K562 (cell line): ENCODE data around the gene RPLP2. TPM values are rescaled to one million over a fixed set of nuclear protein-coding genes. Genes with fewer than 3 reads are reported as not detected.

Experiments used
- ATF1 ChIP-seq, 2 experiments: fragments of 450-650 bp in 1 of 2; IDR thresholded peaks; 2 replicates each; pipeline ENCODE4 v1.6.1; 2016; ENCODE audit warnings: missing compliant biosample characterization in 1 of 2, missing genetic modification characterization in 1 of 2
- HDAC2 ChIP-seq: fragments of 450-650 bp; IDR thresholded peaks from 2 replicates; pipeline ENCODE4 v1.6.1; 2016; ENCODE audit warnings: mild to moderate bottlenecking
- HMG20B ChIP-seq: fragments of 250-450 bp; sonication (Bioruptor Pico); IDR thresholded peaks from 2 replicates; pipeline ENCODE4 v1.5.0; 2021; ENCODE audit warnings: mild to moderate bottlenecking
- HNRNPL ChIP-seq: fragments of 200-400 bp; formaldehyde crosslinking; IDR thresholded peaks from 2 replicates; pipeline ENCODE4 v1.6.1; 2017; ENCODE audit warnings: low read depth, mild to moderate bottlenecking, low read length
- KLF10 ChIP-seq: fragments of 250-450 bp; sonication (Bioruptor Pico); IDR thresholded peaks from 2 replicates; pipeline ENCODE4 v1.6.1; 2021; ENCODE audit warnings: matching md5 sums
- MED1 ChIP-seq: sonication (generic); formaldehyde crosslinking; IDR thresholded peaks from 2 replicates; pipeline ENCODE4 v1.8.1; 2023; ENCODE audit warnings: missing genetic modification reagents, borderline replicate concordance
- MLLT1 ChIP-seq, 2 experiments: fragments of 450-650 bp; IDR thresholded peaks; 2 replicates each; pipeline ENCODE4 v1.6.1; 2016
- NCOA6 ChIP-seq: fragments of 450-650 bp; IDR thresholded peaks from 2 replicates; pipeline ENCODE4 v1.6.1; 2017; ENCODE audit warnings: mild to moderate bottlenecking
- NR2C1 ChIP-seq, 2 experiments: fragments of 450-650 bp; IDR thresholded peaks; 2 replicates each; pipeline ENCODE4 v1.6.1; 2017; ENCODE audit warnings: mild to moderate bottlenecking in 2 of 2, antibody characterized with exemption in 1 of 2, inconsistent platforms in 1 of 2, missing compliant biosample characterization in 1 of 2, missing genetic modification characterization in 1 of 2
- PHTF2 ChIP-seq: fragments of 250-450 bp; sonication (Bioruptor Pico); IDR thresholded peaks from 2 replicates; pipeline ENCODE4 v1.5.0; 2021; ENCODE audit warnings: mild to moderate bottlenecking
- POLR2A ChIP-seq: fragments of 450-650 bp; conservative IDR thresholded peaks from 2 replicates; pipeline ENCODE4 v1.6.1; 2016
- PTTG1 ChIP-seq: fragments of 450-650 bp; IDR thresholded peaks from 2 replicates; pipeline ENCODE4 v1.6.1; 2016; ENCODE audit warnings: low read depth, mild to moderate bottlenecking, missing genetic modification characterization, missing compliant biosample characterization
- RERE ChIP-seq: sonication (generic); formaldehyde crosslinking; IDR thresholded peaks from 2 replicates; pipeline ENCODE4 v1.8.0; 2023; ENCODE audit warnings: missing genetic modification reagents, mild to moderate bottlenecking, borderline replicate concordance
- SAFB2 ChIP-seq: fragments of 200-400 bp; formaldehyde crosslinking; IDR thresholded peaks from 2 replicates; pipeline ENCODE4 v1.6.1; 2018; ENCODE audit warnings: borderline replicate concordance, low read length, low read depth, moderate library complexity; ENCODE audit not compliant: severe bottlenecking
- SIX5 ChIP-seq, 2 experiments: IDR thresholded peaks; 2 replicates each; pipeline ENCODE4 v1.6.1; 2011; ENCODE audit warnings: low read length in 2 of 2, borderline replicate concordance in 1 of 2, low read depth in 1 of 2, mild to moderate bottlenecking in 1 of 2, moderate library complexity in 1 of 2; ENCODE audit not compliant: insufficient read depth in 1 of 2
- SNIP1 ChIP-seq: fragments of 450-650 bp; IDR thresholded peaks from 2 replicates; pipeline ENCODE4 v1.7.1; 2017; ENCODE audit warnings: low read depth, mild to moderate bottlenecking
- SRSF3 ChIP-seq: fragments of 200-400 bp; formaldehyde crosslinking; IDR thresholded peaks from 2 replicates; pipeline ENCODE4 v1.6.1; 2016; ENCODE audit warnings: mild to moderate bottlenecking, low read length, moderate library complexity; ENCODE audit not compliant: insufficient read depth
- TCF15 ChIP-seq: fragments of 250-450 bp; sonication (Bioruptor Pico); IDR thresholded peaks from 2 replicates; pipeline ENCODE4 v1.8.0; 2022; ENCODE audit warnings: moderate library complexity, mild to moderate bottlenecking, inconsistent platforms
- ZNF316 ChIP-seq: fragments of 450-650 bp; IDR thresholded peaks from 2 replicates; pipeline ENCODE4 v1.6.1; 2016
- ZNF561 ChIP-seq: fragments of 450-650 bp; formaldehyde crosslinking; conservative IDR thresholded peaks from 2 replicates; pipeline ENCODE4 v1.4.0; 2020; ENCODE audit warnings: mild to moderate bottlenecking, moderate library complexity
- ZNF584 ChIP-seq: fragments of 200-800 bp; sonication (Bioruptor generic); IDR thresholded peaks from 2 replicates; pipeline ENCODE4 v1.6.1; 2016; ENCODE audit warnings: low read depth, mild to moderate bottlenecking, missing genetic modification characterization, missing compliant biosample characterization
- ZSCAN32 ChIP-seq: fragments of 450-650 bp; formaldehyde crosslinking; IDR thresholded peaks from 2 replicates; pipeline ENCODE4 v1.4.0; 2020; ENCODE audit warnings: mild to moderate bottlenecking, moderate library complexity
- polyA plus RNA-seq, 8 experiments: library from polyadenylated mRNA; depleted of rRNA in 4 of 8; stranded (reverse) in 5 of 8; unstranded in 3 of 8; fragments of >200 nt; fragmentation: Nextera tagmentation in 2 of 8; fragmentation: Illumina TruSeq in 1 of 8; extraction: Ambion mirVana in 2 of 8; extraction: Trizol in 1 of 8; gene quantifications; 2 replicates each; pipeline versions ENCODE4 v1.2.1 to v1.2.3, GENCODE V29; 2011 to 2014; ENCODE audit warnings: inconsistent platforms in 1 of 8, missing spikeins in 1 of 8
- total RNA-seq, 7 experiments: library from RNA; depleted of rRNA in 6 of 7; stranded (reverse); fragments of >200 nt in 6 of 7; fragmentation: Illumina TruSeq in 2 of 7; extraction: Trizol in 2 of 7; gene quantifications; 2 replicates each; pipeline versions ENCODE4 v1.2.1 to v1.2.3, GENCODE V29; 2011 to 2021; ENCODE audit warnings: low replicate concordance in 1 of 7

Gene RPLP2
- total and polyA plus RNA-seq, 9 of the 15 experiments (the other 6 are each of a cell fraction or from before 2014, with no cell fraction given): 528 to 3,807 (median 1,633) TPM

GRCh38 chr11:810040-810567, 337 bp downstream of the RPLP2 start (continued):
- TF ChIP-seq RERE (CRISPR knock-in tag) (no peak), TCF15 (no peak), SNIP1 (no peak), SRSF3 (no peak), PHTF2 (CRISPR knock-in tag) (no peak), ZSCAN32 (CRISPR knock-in tag) (no peak), KLF10 (CRISPR knock-in tag) (no peak), NR2C1 (IDR thresholded peaks at IDR 0.05) (no peak), NR2C1 (tag; IDR thresholded peaks at IDR 0.05) (no peak), NCOA6 (no peak), ZNF316 (no peak), MLLT1 (IDR thresholded peaks at IDR 0.05) (no peak), HNRNPL (0 out of 2 replicates have a peak, but pooled peaks have one; percentile 35), PTTG1 (tag) (no peak), SAFB2 (no peak), ATF1 (CRISPR knock-in tag; IDR thresholded peaks at IDR 0.05) (no peak), ATF1 (tag; IDR thresholded peaks at IDR 0.05) (no peak), POLR2A (no peak), HDAC2 (no peak), MED1 (CRISPR knock-in tag) (no peak), HMG20B (no peak), SIX5 (IDR thresholded peaks at IDR 0.05; ENCODE audit: borderline replicate concordance in 1 of 2, insufficient read depth in 1 of 2, low read depth in 1 of 2, low read length in 2 of 2) (no peak), ZNF584 (CRISPR knock-in tag) (no peak), ZNF561 (CRISPR knock-in tag) (no peak)
